ENCODE data around the gene GCGR. TPM values are rescaled to one million over a fixed set of nuclear protein-coding genes. Genes with fewer than 3 reads are reported as not detected.

The GCGR gene
- total RNA-seq, 2 experiments from 2014 or later: not detected

- Mint-ChIP-seq H3K9me3 (no peaks in the 10 kb centered on the region), H3K4me1 (ENCODE audit: low read depth) (no peaks in the 10 kb centered on the region), H3K27me3 (no peaks in the 10 kb centered on the region), H3K36me3 (ENCODE audit: low read depth) (peaks cover 8% of the 10 kb centered on the region), H3K4me3 (no peak overlapping the region), H3K27ac (no peak overlapping the region)
- intact Hi-C loops (cut with DNase I, micrococcal nuclease): no loop called here
- peaks cover 9% of the 10 kb centered on the region for H3K4me1 ChIP-seq (ENCODE audit: insufficient read depth, low read length)
- no peak for DNase-seq
- H3K27me3 ChIP-seq (ENCODE audit: control insufficient read depth in 1 of 2, insufficient read depth in 2 of 2, low read length in 2 of 2): no peaks in the 10 kb centered on the region
- no peak for TF ChIP-seq CTCF (IDR thresholded peaks at IDR 0.05)
- H3K9me3 ChIP-seq (ENCODE audit: control insufficient read depth in 1 of 2, insufficient read depth in 1 of 2, low read length in 2 of 2): no peaks in the 10 kb centered on the region
- peaks cover 17% of the 10 kb centered on the region for H3K36me3 ChIP-seq (ENCODE audit: insufficient read depth, low read length)
- H3K4me3 ChIP-seq (ENCODE audit: low read length): no peak overlapping the region
- ATAC-seq (ENCODE audit: poor library complexity): no peak
- ChIA-PET POLR2A (no interaction called here), CTCF (no interaction called here)
- H3K27ac ChIP-seq (ENCODE audit: low read depth in 1 of 2, low read length in 2 of 2): no peak overlapping the region
These were observed 20.6 kb downstream of the GCGR start for GRCh38 chr17:81824595-81824994.

- H3K27me3 Mint-ChIP-seq: no peaks in the 10 kb centered on the region
- ATAC-seq (ENCODE audit: poor library complexity) (no peak), DNase-seq (no peak)
- H3K27ac Mint-ChIP-seq: no peak overlapping the region
- H3K4me3 Mint-ChIP-seq: no peak overlapping the region
- no peaks in the 10 kb centered on the region for H3K9me3 ChIP-seq (ENCODE audit: control insufficient read depth in 1 of 2, insufficient read depth in 1 of 2, low read length in 2 of 2)
- peaks cover 22% of the 10 kb centered on the region for H3K36me3 ChIP-seq (ENCODE audit: insufficient read depth, low read length)
- H3K27me3 ChIP-seq (ENCODE audit: control insufficient read depth in 1 of 2, insufficient read depth in 2 of 2, low read length in 2 of 2): no peaks in the 10 kb centered on the region
- H3K4me1 ChIP-seq (ENCODE audit: insufficient read depth, low read length): peaks cover 9% of the 10 kb centered on the region
- H3K4me1 Mint-ChIP-seq (ENCODE audit: low read depth): no peaks in the 10 kb centered on the region
- ChIA-PET POLR2A (no interaction called here), CTCF (no interaction called here)
- peaks cover 8% of the 10 kb centered on the region for H3K36me3 Mint-ChIP-seq (ENCODE audit: low read depth)
- no peaks in the 10 kb centered on the region for H3K9me3 Mint-ChIP-seq
- H3K4me3 ChIP-seq (ENCODE audit: low read length): no peak overlapping the region
- intact Hi-C loops (cut with DNase I, micrococcal nuclease): no loop called here
- no peak for TF ChIP-seq CTCF (IDR thresholded peaks at IDR 0.05)
- no peak overlapping the region for H3K27ac ChIP-seq (ENCODE audit: low read depth in 1 of 2, low read length in 2 of 2)
These were observed 22.0 kb downstream of the GCGR start for GRCh38 chr17:81825841-81826466.

GRCh38 chr17:81828656-81829055, 24.7 kb downstream of the GCGR start:
- Histone ChIP-seq H3K4me3 (ENCODE audit: low read length) (no peak overlapping the region), H3K36me3 (ENCODE audit: insufficient read depth, low read length) (peaks cover 11% of the 10 kb centered on the region), H3K9me3 (ENCODE audit: control insufficient read depth in 1 of 2, insufficient read depth in 1 of 2, low read length in 2 of 2) (no peaks in the 10 kb centered on the region), H3K4me1 (ENCODE audit: insufficient read depth, low read length) (peaks cover 22% of the 10 kb centered on the region), H3K27ac (ENCODE audit: low read depth in 1 of 2, low read length in 2 of 2) (no peak overlapping the region), H3K27me3 (ENCODE audit: control insufficient read depth in 1 of 2, insufficient read depth in 2 of 2, low read length in 2 of 2) (no peaks in the 10 kb centered on the region)
- Mint-ChIP-seq H3K36me3 (ENCODE audit: low read depth) (peaks cover 8% of the 10 kb centered on the region), H3K9me3 (no peaks in the 10 kb centered on the region), H3K27ac (no peak overlapping the region), H3K27me3 (no peaks in the 10 kb centered on the region), H3K4me3 (peak overlapping the region; percentile 51), H3K4me1 (ENCODE audit: low read depth) (peaks cover 16% of the 10 kb centered on the region)
- DNase-seq (no peak), ATAC-seq (ENCODE audit: poor library complexity) (no peak)
- intact Hi-C loops (cut with DNase I, micrococcal nuclease): no loop called here
- no peak for TF ChIP-seq CTCF (IDR thresholded peaks at IDR 0.05)
- POLR2A ChIA-PET: interaction anchor here (1.3 kb wide), 1 partner anchor 126 kb away, joined by 3 read pairs; the partner anchor contains the start of gene MRPL12
- CTCF ChIA-PET: no interaction called here

Data from CD4-positive, alpha-beta T cell (primary cell).